Ishikawa (cell line): ENCODE results near the gene RAB31.

ENCODE experiments used
- CEBPB ChIP-seq: IDR thresholded peaks from 2 replicates; pipeline ENCODE4 v1.6.1; 2012
- CREB1 ChIP-seq: IDR thresholded peaks from 2 replicates; pipeline ENCODE4 v1.6.1; 2012; ENCODE audit warnings: low read depth
- EGR1 ChIP-seq: IDR thresholded peaks from 2 replicates; pipeline ENCODE4 v1.6.1; 2012
- EP300 ChIP-seq: IDR thresholded peaks from 2 replicates; pipeline ENCODE4 v1.6.1; 2012; ENCODE audit warnings: borderline replicate concordance
- FOXM1 ChIP-seq: IDR thresholded peaks from 2 replicates; pipeline ENCODE4 v1.6.1; 2012; ENCODE audit warnings: low read depth, borderline replicate concordance
- MAX ChIP-seq: IDR thresholded peaks from 2 replicates; pipeline ENCODE4 v1.6.1; 2012
- NFIC ChIP-seq: IDR thresholded peaks from 2 replicates; pipeline ENCODE4 v1.6.1; 2012
- RAD21 ChIP-seq: IDR thresholded peaks from 2 replicates; pipeline ENCODE4 v1.6.1; 2012; ENCODE audit warnings: low read depth
- REST ChIP-seq: IDR thresholded peaks from 2 replicates; pipeline ENCODE4 v1.6.1; 2012; ENCODE audit warnings: low read depth, mild to moderate bottlenecking
- TAF1 ChIP-seq: IDR thresholded peaks from 2 replicates; pipeline ENCODE4 v1.6.1; 2012; ENCODE audit warnings: low read depth, mild to moderate bottlenecking
- TCF12 ChIP-seq: IDR thresholded peaks from 2 replicates; pipeline ENCODE4 v1.6.1; 2012; ENCODE audit warnings: low read depth
- TEAD4 ChIP-seq: IDR thresholded peaks from 2 replicates; pipeline ENCODE4 v1.6.1; 2012
- USF1 ChIP-seq: IDR thresholded peaks from 2 replicates; pipeline ENCODE4 v1.6.1; 2012
- YY1 ChIP-seq: IDR thresholded peaks from 2 replicates; pipeline ENCODE4 v1.6.1; 2012; ENCODE audit warnings: low read depth
- ZBTB7A ChIP-seq: IDR thresholded peaks from 2 replicates; pipeline ENCODE4 v1.6.1; 2012; ENCODE audit warnings: low read depth

Gene RAB31

DNA sequence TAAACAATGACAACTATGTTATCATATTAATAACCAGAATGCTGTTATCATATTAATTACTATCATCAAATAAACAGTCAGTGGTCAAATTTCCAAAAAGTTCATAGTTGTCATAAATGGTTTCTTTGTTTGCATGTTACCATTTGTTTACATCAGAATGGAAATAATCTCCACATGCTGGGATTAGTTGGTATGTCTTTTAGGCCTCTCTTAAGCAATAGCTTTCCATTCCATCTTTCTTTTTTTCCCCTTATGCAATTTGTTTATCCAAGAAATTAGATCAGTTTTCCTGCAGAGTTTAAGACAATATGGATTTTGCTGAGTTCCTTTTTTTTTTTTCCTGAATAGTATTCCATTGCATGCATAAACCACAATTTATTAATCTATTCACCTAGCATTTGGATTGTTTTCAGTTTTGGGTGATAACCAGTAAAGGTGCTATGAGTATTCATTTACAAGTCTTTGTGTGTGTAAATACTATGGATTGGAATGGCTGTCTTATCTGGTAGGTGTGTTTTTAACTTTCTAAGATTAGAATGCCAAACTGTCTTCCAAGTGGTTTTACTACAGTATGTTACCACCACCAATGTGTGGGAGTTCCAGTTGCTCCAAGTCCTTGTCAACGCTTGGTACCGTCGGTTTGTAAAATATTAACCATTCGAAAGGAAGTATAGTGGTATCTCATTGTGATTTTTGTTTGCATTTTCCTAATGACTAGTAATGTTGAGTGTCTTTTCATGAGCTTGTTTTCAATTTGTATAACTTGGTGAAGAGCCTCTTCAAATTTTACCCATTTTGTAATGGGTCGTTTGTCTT is 144.4 kb downstream of the RAB31 start:
- TF ChIP-seq TAF1 (no peak), CREB1 (no peak), TEAD4 (no peak)

DNA sequence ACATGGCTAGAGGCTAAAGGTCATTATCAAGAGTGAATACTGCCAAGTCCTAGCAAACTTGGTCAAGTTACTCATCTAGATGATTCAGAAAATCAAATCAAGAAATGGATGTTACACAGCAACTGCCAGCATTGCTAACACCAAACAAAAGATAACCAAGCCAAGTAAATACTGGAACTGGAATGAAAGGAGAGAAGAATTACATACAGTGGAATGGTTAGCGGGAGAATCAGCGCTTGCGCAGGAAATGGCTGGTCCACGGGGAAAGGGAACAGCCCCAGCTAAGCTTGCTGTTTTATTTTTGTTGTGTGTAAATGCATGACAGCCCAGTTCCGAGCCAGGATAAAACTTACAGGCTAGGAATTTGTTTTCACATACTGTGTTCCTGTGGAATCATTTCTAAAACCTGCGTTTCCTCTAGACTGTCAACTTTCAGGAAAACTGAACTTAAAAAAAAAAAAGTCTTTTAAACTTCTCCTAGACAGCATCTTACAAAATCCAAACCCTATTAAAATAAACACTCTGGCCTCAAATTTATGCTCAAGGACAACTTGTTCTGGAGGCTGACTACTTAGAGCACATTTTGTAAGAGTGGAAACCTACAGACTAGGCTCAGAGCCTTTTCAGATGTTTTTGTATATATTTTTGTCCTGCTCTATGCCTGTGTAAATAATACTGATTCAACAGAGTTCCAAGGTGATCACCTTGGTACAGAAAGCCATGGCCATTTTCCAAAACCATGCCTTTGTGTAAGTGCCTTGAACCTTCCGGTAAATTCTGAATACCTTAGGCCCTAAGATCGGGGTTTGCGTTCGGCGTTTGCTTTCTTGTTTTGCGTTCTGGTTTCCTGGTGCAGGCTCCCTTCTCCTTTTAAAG is 146.9 kb downstream of the RAB31 start:
- TF ChIP-seq RAD21: no peak
- TF ChIP-seq ZBTB7A: no peak
- no peak for TF ChIP-seq MAX
- no peak for TF ChIP-seq TEAD4
- TF ChIP-seq NFIC: no peak
- TF ChIP-seq CEBPB: no peak
- TF ChIP-seq USF1: no peak
- TF ChIP-seq TCF12: no peak
- no peak for TF ChIP-seq EGR1
- TF ChIP-seq EP300: no peak
- TF ChIP-seq YY1: no peak
- no peak for TF ChIP-seq REST
- TF ChIP-seq CREB1: no peak
- no peak for TF ChIP-seq FOXM1

DNA sequence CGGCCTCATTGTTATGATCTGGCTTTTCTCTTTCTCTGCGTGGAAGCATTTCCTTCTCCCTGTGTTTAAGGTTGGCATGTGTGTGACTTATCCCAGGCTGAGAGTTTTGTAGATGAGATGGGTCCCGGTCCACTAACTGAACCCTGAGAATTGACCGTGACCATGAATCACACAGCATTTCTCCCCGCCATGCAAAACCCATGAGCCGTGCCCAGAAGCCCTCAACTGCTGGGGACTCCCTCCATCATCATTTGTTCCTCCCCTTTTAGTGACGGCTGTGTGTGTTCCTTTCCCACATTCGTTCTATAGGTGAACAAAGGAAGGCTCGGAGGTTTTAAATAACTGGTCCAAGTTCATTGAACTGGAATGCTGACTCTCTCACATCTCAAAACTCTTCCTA is 147.6 kb downstream of the RAB31 start:
- TF ChIP-seq EP300: no peak
- TF ChIP-seq YY1: no peak
- TF ChIP-seq ZBTB7A: no peak
- no peak for TF ChIP-seq FOXM1
- no peak for TF ChIP-seq TCF12
- TF ChIP-seq TAF1: no peak
- TF ChIP-seq USF1: no peak
- no peak for TF ChIP-seq CEBPB
- no peak for TF ChIP-seq MAX
- no peak for TF ChIP-seq EGR1
- TF ChIP-seq TEAD4: no peak
- TF ChIP-seq REST: no peak
- TF ChIP-seq RAD21: no peak
- TF ChIP-seq CREB1: no peak

DNA sequence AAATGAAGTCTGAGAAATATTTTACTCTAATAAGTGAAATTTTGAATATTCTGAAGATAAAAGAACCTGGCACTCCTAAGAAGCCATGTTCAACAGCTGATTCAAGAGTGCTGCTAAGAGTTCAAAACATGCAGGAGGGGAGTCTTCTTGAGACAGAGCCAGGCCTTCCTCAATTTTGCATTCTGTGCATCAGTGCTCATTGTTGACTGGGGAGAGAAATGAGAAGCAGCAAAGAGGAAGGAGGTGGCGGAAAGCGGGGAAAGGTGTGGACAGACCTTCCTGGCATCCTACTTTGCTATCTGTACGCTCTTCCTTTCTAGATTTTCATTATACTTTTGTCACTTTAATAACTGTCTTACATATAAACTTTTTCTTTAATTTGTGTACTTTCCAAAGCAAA is 148.0 kb downstream of the RAB31 start:
- no peak for TF ChIP-seq REST
- TF ChIP-seq ZBTB7A: no peak
- no peak for TF ChIP-seq EGR1
- TF ChIP-seq CEBPB: no peak
- no peak for TF ChIP-seq YY1
- TF ChIP-seq TCF12: no peak
- TF ChIP-seq NFIC: no peak
- no peak for TF ChIP-seq TAF1
- no peak for TF ChIP-seq TEAD4
- TF ChIP-seq MAX: no peak
- TF ChIP-seq USF1: no peak
- no peak for TF ChIP-seq FOXM1
- no peak for TF ChIP-seq CREB1
- no peak for TF ChIP-seq RAD21
- TF ChIP-seq EP300: no peak
